HG02678 (cell line): ENCODE measurements around the gene FBN3.

Source experiments
- ATAC-seq: cut with Tn5 transposase; IDR thresholded peaks from one replicate; pipeline ENCODE4 v1.9.1; 2021; ENCODE audit warnings: mild to moderate bottlenecking, moderate library complexity; ENCODE audit not compliant: unreplicated experiment

The FBN3 gene

GRCh38 chr19:8094336-8094735 is 55.1 kb downstream of the FBN3 start:
- no peak for ATAC-seq

- no peak for ATAC-seq
Measured at GRCh38 chr19:8093740-8094139, 55.7 kb downstream of the FBN3 start.

- no peak for ATAC-seq
Measured at GRCh38 chr19:8090950-8091349, 58.4 kb downstream of the FBN3 start.

- ATAC-seq, result no peak
Measured at GRCh38 chr19:8089664-8090601, 59.5 kb downstream of the FBN3 start.

- no peak for ATAC-seq
Measured at GRCh38 chr19:8088752-8089663, 60.4 kb downstream of the FBN3 start.

GRCh38 chr19:8087876-8088275 is 61.5 kb downstream of the FBN3 start:
- no peak for ATAC-seq

GRCh38 chr19:8086849-8087248 is 62.5 kb downstream of the FBN3 start:
- ATAC-seq, result no peak

GRCh38 chr19:8085598-8086408 is 63.6 kb downstream of the FBN3 start:
- no peak for ATAC-seq

GRCh38 chr19:8084152-8084551 is 65.2 kb downstream of the FBN3 start:
- ATAC-seq, result no peak

GRCh38 chr19:8083141-8083540 is 66.3 kb downstream of the FBN3 start:
- no peak for ATAC-seq

- ATAC-seq, result no peak
Measured at GRCh38 chr19:8081569-8082550, 67.5 kb downstream of the FBN3 start.

GRCh38 chr19:8080832-8081231 is 68.6 kb downstream of the FBN3 start:
- no peak for ATAC-seq

GRCh38 chr19:8079988-8080387 is 69.4 kb downstream of the FBN3 start:
- ATAC-seq, result no peak

- ATAC-seq, result no peak
Measured at GRCh38 chr19:8075158-8076074, 74.0 kb downstream of the FBN3 start.

- ATAC-seq, result no peak
Measured at GRCh38 chr19:8074501-8074900, 74.9 kb downstream of the FBN3 start.

GRCh38 chr19:8071912-8072311 is 77.5 kb downstream of the FBN3 start:
- no peak for ATAC-seq

- ATAC-seq, result no peak
Measured at GRCh38 chr19:8069096-8069973, 80.1 kb downstream of the FBN3 start.

- no peak for ATAC-seq
Measured at GRCh38 chr19:8065875-8066261, 83.5 kb downstream of the FBN3 start.
